Aorta (tissue), 5 donors: ENCODE results near the gene PNPLA3. TPM values are rescaled to one million over a fixed set of nuclear protein-coding genes. Genes with fewer than 3 reads are reported as not detected.
A peak's percentile ranks its signal among the peaks of the same experiment; 100 is the strongest.

Experiments used
- ATAC-seq: fragments of 200-7000 bp; cut with Tn5 transposase; one replicate; pipeline ENCODE4 v1.9.1; 2022; ENCODE audit warnings: moderate library complexity; ENCODE audit not compliant: low FRiP score
- DNase-seq, 2 donors: peaks; one replicate each; pipeline ENCODE4 v3.0.0-alpha.2; 2020
- H3K27ac ChIP-seq, 2 donors: one replicate each; pipeline ENCODE4 v1.5.1; 2013; ENCODE audit warnings: low read length in 2 of 2, mild to moderate bottlenecking in 2 of 2, moderate library complexity in 2 of 2, control low read depth in 1 of 2, inconsistent platforms in 1 of 2, low read depth in 1 of 2
- H3K27me3 ChIP-seq, 2 donors: one replicate each; pipeline ENCODE4 v1.6.1; 2013; ENCODE audit warnings: control low read depth in 1 of 2, low read length in 1 of 2, mild to moderate bottlenecking in 1 of 2, moderate library complexity in 1 of 2; ENCODE audit not compliant: insufficient read depth in 2 of 2, control insufficient read depth in 1 of 2
- H3K36me3 ChIP-seq, 2 donors: one replicate each; pipeline ENCODE4 v1.6.1; 2013; ENCODE audit warnings: control low read depth in 1 of 2, low read length in 1 of 2, mild to moderate bottlenecking in 1 of 2; ENCODE audit not compliant: insufficient read depth in 2 of 2, control insufficient read depth in 1 of 2
- H3K4me1 ChIP-seq, 2 donors: one replicate each; pipeline ENCODE4 v1.6.1; 2013; ENCODE audit warnings: low read length in 2 of 2, control low read depth in 1 of 2, mild to moderate bottlenecking in 1 of 2, moderate library complexity in 1 of 2; ENCODE audit not compliant: insufficient read depth in 2 of 2, control insufficient read depth in 1 of 2
- H3K4me3 ChIP-seq, 2 donors: one replicate each; pipeline ENCODE4 v1.5.1; 2013; ENCODE audit warnings: low read length in 2 of 2, control low read depth in 1 of 2, mild to moderate bottlenecking in 1 of 2
- H3K9me3 ChIP-seq: one replicate; pipeline ENCODE4 v1.6.1; 2013; ENCODE audit warnings: mild to moderate bottlenecking, low read length; ENCODE audit not compliant: control insufficient read depth
- WGBS, 2 donors: extraction: QIAGEN DNeasy Blood & Tissue Kit; methylation state at CpG; one replicate each; pipeline ENCODE4 v1.1.7; 2013; 5-methylcytosine and 5-hydroxymethylcytosine counted together
- intact Hi-C, 2 donors: fragments of 100-400 bp; cut with DNase I; formaldehyde crosslinking; loops; one replicate each; pipeline versions ENCODE4 v1.14.2 to v1.15.0; 2022
- polyA plus RNA-seq, 2 donors: library from polyadenylated mRNA; stranded (reverse); fragments of 200-250 nt; gene quantifications; one replicate each; pipeline ENCODE4 v1.2.3, GENCODE V29; 2013
- total RNA-seq, 2 donors: library from RNA; stranded (reverse); fragmentation: NEBNext Ultra II Directional; extraction: Animal tissue kit (Norgen Biotek cat#: 25700); gene quantifications; one replicate each; pipeline ENCODE4 v1.2.1, GENCODE V29; 2021
- donor health status: healthy with polysubstance abuse.
- donor health status: Bipolar disorder and iron deficiency.
- donor health status: DM: no; HTN: no; CAD: no.
- donor health status: DM: no; HTN: no; CAD: no.
- donor health status: DM: yes; HTN: yes; CAD: no.

PNPLA3 gene
- total and polyA plus RNA-seq, 4 donors, result 1.3 TPM; not detected in 3

DNA sequence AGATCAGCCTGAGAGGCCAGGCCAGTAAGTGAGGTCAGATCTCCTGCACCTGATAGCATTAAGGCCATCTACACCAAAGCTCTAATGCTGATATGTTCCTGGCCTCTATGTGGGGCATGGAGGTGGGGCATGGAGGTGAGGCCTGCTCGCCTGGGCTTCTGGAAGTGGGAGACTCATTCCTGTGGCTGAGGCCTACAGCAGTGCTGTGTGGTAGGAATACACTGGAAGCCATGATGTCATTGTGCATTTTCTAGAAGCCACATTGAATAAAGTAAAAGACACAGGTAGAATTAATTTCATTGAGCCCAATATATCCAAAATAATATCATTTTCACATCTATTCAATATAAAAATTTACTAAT, 2.7 kb downstream of the PNPLA3 start:
- H3K4me1 ChIP-seq, result no peaks in the 10 kb centered on the region
- intact Hi-C loops, result no loop called here
- no peaks in the 10 kb centered on the region for H3K9me3 ChIP-seq
- no peaks in the 10 kb centered on the region for H3K36me3 ChIP-seq
- DNase-seq (no peak), ATAC-seq (no peak)
- H3K27me3 ChIP-seq, result no peaks in the 10 kb centered on the region
- no peak overlapping the region for H3K4me3 ChIP-seq
- no peak overlapping the region for H3K27ac ChIP-seq
- WGBS, 2 donors, result 91 to 92% methylated on average over 1 of the region's 1 CpG

DNA sequence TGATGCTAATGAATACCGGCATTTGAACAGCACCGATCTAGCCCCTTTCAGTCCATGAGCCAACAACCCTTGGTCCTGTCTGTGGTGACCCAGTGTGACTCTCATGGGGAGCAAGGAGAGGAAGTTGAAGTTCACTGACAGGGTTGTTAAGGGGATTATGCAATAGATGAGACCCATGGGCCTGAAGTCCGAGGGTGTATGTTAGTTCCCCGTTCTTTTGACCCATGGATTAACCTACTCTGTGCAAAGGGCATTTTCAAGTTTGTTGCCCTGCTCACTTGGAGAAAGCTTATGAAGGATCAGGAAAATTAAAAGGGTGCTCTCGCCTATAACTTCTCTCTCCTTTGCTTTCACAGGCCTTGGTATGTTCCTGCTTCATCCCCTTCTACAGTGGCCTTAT, 4.9 kb downstream of the PNPLA3 start:
- Histone ChIP-seq H3K4me3 (no peak overlapping the region), H3K4me1 (no peaks in the 10 kb centered on the region), H3K9me3 (no peaks in the 10 kb centered on the region), H3K27ac (no peak overlapping the region), H3K27me3 (no peaks in the 10 kb centered on the region), H3K36me3 (no peaks in the 10 kb centered on the region)
- ATAC-seq (no peak), DNase-seq (no peak)
- intact Hi-C loops, result no loop called here
- WGBS, 2 donors, result 81 to 84% methylated on average over 5 of the region's 5 CpGs

DNA sequence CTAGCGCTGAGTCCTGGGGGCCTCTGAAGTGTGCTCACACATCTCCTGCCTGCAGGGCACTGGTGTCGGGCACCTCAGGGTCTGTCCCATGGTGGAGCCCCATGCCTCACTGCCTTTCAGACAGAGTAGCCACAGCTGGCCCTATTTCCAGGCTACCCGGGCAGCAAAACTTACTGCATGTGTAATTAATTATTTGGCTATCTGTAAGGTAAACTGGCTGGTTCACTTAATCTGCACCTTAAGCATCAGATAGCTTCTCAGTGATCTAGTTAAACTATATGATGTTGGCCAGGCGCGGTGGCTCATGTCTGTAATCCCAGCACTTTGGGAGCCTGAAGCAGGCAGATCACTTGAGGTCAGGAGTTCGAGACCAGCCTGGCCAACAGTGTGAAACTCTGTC, 5.3 kb downstream of the PNPLA3 start:
- Histone ChIP-seq H3K4me1 (no peaks in the 10 kb centered on the region), H3K9me3 (no peaks in the 10 kb centered on the region), H3K4me3 (no peak overlapping the region), H3K27ac (no peak overlapping the region), H3K27me3 (no peaks in the 10 kb centered on the region), H3K36me3 (no peaks in the 10 kb centered on the region)
- 88 to 90% methylated on average over 6 of the region's 6 CpGs for whole genome bisulfite sequencing, 2 donors
- no peak for ATAC-seq
- intact Hi-C loops, result no loop called here
- DNase-seq, result no peak

- ATAC-seq (no peak), DNase-seq (no peak)
- H3K4me3 ChIP-seq, result no peak overlapping the region
Observed at GRCh38 chr22:43931771-43932170, 8.2 kb downstream of the PNPLA3 start.

DNA sequence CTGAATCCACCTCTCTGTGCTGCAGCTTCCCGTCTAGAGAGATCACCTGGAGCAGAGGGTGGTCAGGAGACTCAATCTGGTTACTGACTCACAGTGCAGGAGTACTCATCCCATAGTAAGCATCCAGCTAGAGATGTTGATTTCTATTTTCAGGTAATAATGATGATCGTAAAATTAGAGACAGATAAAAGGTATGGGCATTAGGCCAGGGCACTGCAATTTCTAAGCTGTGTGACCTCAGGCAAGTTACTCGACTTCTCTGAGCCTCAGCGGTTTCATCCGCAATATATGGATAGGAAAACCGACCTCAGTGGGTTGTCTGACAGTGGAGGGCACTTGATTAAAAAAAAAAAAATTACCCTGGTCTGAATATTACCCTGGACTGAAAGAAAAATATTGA, 17.8 kb downstream of the PNPLA3 start:
- no peaks in the 10 kb centered on the region for H3K4me1 ChIP-seq
- ATAC-seq (no peak), DNase-seq (no peak)
- H3K36me3 ChIP-seq, result no peaks in the 10 kb centered on the region
- WGBS, 2 donors, result 84 to 86% methylated on average over 6 of the region's 6 CpGs
- intact Hi-C loops, result no loop called here
- H3K9me3 ChIP-seq, result no peaks in the 10 kb centered on the region
- H3K27ac ChIP-seq, result no peak overlapping the region
- no peak overlapping the region for H3K4me3 ChIP-seq
- no peaks in the 10 kb centered on the region for H3K27me3 ChIP-seq

More at GRCh38 chr22:43931771-43932170, 8.2 kb downstream of the PNPLA3 start:
- H3K4me1 ChIP-seq, result no peaks in the 10 kb centered on the region
- intact Hi-C loops, result no loop called here
- no peaks in the 10 kb centered on the region for H3K27me3 ChIP-seq
- H3K9me3 ChIP-seq, result no peaks in the 10 kb centered on the region
- 65 to 72% methylated on average over 4 of the region's 4 CpGs for WGBS, 2 donors
- H3K27ac ChIP-seq, result no peak overlapping the region
- no peaks in the 10 kb centered on the region for H3K36me3 ChIP-seq

GRCh38 chr22:43944670-43945430, 21.2 kb downstream of the PNPLA3 start:
- Histone ChIP-seq H3K4me3 (no peak overlapping the region), H3K27ac (no peak overlapping the region), H3K27me3 (no peaks in the 10 kb centered on the region), H3K9me3 (no peaks in the 10 kb centered on the region), H3K36me3 (no peaks in the 10 kb centered on the region), H3K4me1 (no peaks in the 10 kb centered on the region)
- ATAC-seq, result no peak
- DNase-seq, result no peak
- 76 to 81% methylated on average over 20 of the region's 20 CpGs for WGBS, 2 donors
- intact Hi-C loops, result no loop called here

DNA sequence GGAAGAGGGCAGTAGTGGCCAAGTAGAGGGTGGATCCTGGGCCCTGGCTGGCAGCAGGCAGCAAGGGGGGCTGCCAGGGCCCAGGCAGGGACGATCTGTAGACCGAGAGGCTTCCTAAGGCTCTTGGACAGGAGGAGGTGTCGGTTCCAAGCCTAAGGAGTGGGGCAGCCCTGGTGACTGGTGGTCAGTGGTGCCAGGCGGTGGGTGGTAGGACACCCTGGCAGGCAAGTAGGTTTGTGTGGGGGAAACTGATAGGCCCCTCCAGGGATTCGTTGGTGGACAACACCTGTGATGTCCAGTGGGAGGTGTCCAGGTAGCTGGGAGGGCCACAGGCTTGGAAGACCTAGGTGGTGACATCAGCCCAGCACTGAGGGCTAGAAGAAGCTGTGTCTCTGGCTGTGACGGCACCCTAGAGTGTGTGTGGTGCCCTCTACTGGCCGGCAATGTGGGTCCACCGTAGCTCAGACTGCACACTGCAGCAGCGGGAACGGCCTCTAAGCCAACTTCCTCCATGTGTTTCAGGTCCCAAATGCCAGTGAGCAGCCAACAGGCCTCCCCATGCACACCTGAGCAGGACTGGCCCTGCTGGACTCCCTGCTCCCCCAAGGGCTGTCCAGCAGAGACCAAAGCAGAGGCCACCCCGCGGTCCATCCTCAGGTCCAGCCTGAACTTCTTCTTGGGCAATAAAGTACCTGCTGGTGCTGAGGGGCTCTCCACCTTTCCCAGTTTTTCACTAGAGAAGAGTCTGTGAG, 22.2 kb downstream of the PNPLA3 start:
- Histone ChIP-seq H3K36me3 (no peaks in the 10 kb centered on the region), H3K4me1 (no peaks in the 10 kb centered on the region), H3K9me3 (no peaks in the 10 kb centered on the region), H3K27me3 (no peaks in the 10 kb centered on the region), H3K27ac (no peak overlapping the region), H3K4me3 (no peak overlapping the region)
- intact Hi-C loops, result no loop called here
- 51% methylated on average over 12 of the region's 12 CpGs for WGBS, 2 donors
- ATAC-seq (no peak), DNase-seq (peak; percentile 76 to 83)

DNA sequence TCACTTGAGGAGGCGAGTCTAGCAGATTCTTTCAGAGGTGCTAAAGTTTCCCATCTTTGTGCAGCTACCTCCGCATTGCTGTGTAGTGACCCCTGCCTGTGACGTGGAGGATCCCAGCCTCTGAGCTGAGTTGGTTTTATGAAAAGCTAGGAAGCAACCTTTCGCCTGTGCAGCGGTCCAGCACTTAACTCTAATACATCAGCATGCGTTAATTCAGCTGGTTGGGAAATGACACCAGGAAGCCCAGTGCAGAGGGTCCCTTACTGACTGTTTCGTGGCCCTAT, 22.7 kb downstream of the PNPLA3 start:
- WGBS, 2 donors, result 73 to 76% methylated on average over 7 of the region's 7 CpGs
- Histone ChIP-seq H3K36me3 (no peaks in the 10 kb centered on the region), H3K27me3 (no peaks in the 10 kb centered on the region), H3K27ac (no peak overlapping the region), H3K4me3 (no peak overlapping the region), H3K9me3 (no peaks in the 10 kb centered on the region), H3K4me1 (no peaks in the 10 kb centered on the region)
- DNase-seq, result no peak
- intact Hi-C loops, result no loop called here
- ATAC-seq, result no peak

GRCh38 chr22:43948836-43949406, 25.3 kb downstream of the PNPLA3 start:
- H3K4me3 ChIP-seq, result no peak overlapping the region
- no peaks in the 10 kb centered on the region for H3K36me3 ChIP-seq
- no peak overlapping the region for H3K27ac ChIP-seq
- intact Hi-C loops, result no loop called here
- WGBS, 2 donors, result 73 to 78% methylated on average over 12 of the region's 12 CpGs
- DNase-seq (no peak), ATAC-seq (no peak)
- no peaks in the 10 kb centered on the region for H3K9me3 ChIP-seq
- H3K4me1 ChIP-seq, result no peaks in the 10 kb centered on the region
- H3K27me3 ChIP-seq, result no peaks in the 10 kb centered on the region
